MCF 10A (cell line): ENCODE results near the gene AMELX. TPM values are rescaled to one million over a fixed set of nuclear protein-coding genes. Genes with fewer than 3 reads are reported as not detected.

Source experiments
- BruUV-seq: library from RNA; stranded (reverse); fragments of 400-500 nt; replicated peaks from 2 replicates; lab custom pipeline; 2021; lab: Mats Ljungman, UMichigan
- CTCF ChIA-PET: fragments of 300-600 bp; sonication (Branson Sonifier 250); formaldehyde crosslinking; extraction: SDS; loops from one replicate; lab custom pipeline; 2021; ENCODE audit warnings: antibody characterized with exemption, inconsistent platforms; lab: Yijun Ruan, JAX
- POLR2A ChIA-PET: fragments of 300-600, 350-650 bp; sonication (Branson Sonifier 250); formaldehyde crosslinking; extraction: SDS; loops from one replicate; lab custom pipeline; 2020; ENCODE audit warnings: antibody characterized with exemption, inconsistent platforms; lab: Yijun Ruan, JAX
- DNase-seq: peaks from one replicate; pipeline ENCODE4 v3.0.0-alpha.2; 2018; ENCODE audit not compliant: unreplicated experiment
- H3K27ac Mint-ChIP-seq: one replicate; pipeline ENCODE4 v1.8.0; 2022; ENCODE audit warnings: mild to moderate bottlenecking, low read depth, mixed read lengths; ENCODE audit not compliant: unreplicated experiment
- H3K27me3 Mint-ChIP-seq: one replicate; pipeline ENCODE4 v1.8.0; 2022; ENCODE audit warnings: mixed read lengths; ENCODE audit not compliant: insufficient read depth, unreplicated experiment
- H3K36me3 Mint-ChIP-seq: one replicate; pipeline ENCODE4 v1.8.0; 2022; ENCODE audit warnings: mild to moderate bottlenecking, moderate library complexity, mixed read lengths; ENCODE audit not compliant: insufficient read depth, unreplicated experiment
- H3K4me1 Mint-ChIP-seq: one replicate; pipeline ENCODE4 v1.8.0; 2022; ENCODE audit warnings: mixed read lengths; ENCODE audit not compliant: insufficient read depth, unreplicated experiment
- H3K4me3 Mint-ChIP-seq: one replicate; pipeline ENCODE4 v1.8.0; 2022; ENCODE audit warnings: mild to moderate bottlenecking, moderate library complexity, mixed read lengths; ENCODE audit not compliant: unreplicated experiment
- H3K9me3 Mint-ChIP-seq: one replicate; pipeline ENCODE4 v1.8.0; 2022; ENCODE audit warnings: mixed read lengths; ENCODE audit not compliant: unreplicated experiment
- intact Hi-C: fragments of 100-400 bp; cut with micrococcal nuclease; formaldehyde crosslinking; loops from 2 replicates; pipeline ENCODE4 v1.14.1; 2022
- total RNA-seq: library from RNA; stranded (reverse); gene quantifications from 2 replicates; pipeline ENCODE4 v1.2.3, GENCODE V29; 2022
- TF ChIP-seq, protein P1 (sequence below): fragments of 200-600 bp; IDR thresholded peaks from one replicate; pipeline ENCODE4 v1.8.0; 2022; ENCODE audit warnings: antibody characterized with exemption, mild to moderate bottlenecking; ENCODE audit not compliant: unreplicated experiment

The AMELX gene
- total RNA-seq, 1 experiment from 2014 or later, result not detected

DNA sequence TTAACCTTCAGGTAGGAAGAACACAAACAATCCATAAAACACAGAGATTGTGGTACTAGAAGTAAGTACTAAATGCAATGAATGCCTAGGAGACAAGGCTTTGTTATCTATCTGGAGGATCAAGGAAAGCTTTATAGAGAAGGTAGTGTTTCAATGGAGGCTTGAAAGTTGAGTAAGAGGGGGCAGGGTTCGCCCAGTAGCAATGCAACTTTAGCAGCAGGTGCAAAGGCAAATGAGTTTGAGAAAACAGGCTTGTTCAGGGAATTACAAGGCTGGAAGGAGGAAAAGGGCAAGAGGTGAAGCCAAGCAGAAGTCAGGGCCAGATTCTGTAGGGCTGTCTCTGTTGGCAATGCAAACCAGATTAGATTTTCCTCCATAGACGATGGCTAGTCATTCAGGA, 35.5 kb upstream of the AMELX start:
- POLR2A ChIA-PET, result no interaction called here
- TF ChIP-seq, protein P1, sequence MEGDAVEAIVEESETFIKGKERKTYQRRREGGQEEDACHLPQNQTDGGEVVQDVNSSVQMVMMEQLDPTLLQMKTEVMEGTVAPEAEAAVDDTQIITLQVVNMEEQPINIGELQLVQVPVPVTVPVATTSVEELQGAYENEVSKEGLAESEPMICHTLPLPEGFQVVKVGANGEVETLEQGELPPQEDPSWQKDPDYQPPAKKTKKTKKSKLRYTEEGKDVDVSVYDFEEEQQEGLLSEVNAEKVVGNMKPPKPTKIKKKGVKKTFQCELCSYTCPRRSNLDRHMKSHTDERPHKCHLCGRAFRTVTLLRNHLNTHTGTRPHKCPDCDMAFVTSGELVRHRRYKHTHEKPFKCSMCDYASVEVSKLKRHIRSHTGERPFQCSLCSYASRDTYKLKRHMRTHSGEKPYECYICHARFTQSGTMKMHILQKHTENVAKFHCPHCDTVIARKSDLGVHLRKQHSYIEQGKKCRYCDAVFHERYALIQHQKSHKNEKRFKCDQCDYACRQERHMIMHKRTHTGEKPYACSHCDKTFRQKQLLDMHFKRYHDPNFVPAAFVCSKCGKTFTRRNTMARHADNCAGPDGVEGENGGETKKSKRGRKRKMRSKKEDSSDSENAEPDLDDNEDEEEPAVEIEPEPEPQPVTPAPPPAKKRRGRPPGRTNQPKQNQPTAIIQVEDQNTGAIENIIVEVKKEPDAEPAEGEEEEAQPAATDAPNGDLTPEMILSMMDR, result no peak
- H3K27ac Mint-ChIP-seq, result no peak overlapping the region

DNA sequence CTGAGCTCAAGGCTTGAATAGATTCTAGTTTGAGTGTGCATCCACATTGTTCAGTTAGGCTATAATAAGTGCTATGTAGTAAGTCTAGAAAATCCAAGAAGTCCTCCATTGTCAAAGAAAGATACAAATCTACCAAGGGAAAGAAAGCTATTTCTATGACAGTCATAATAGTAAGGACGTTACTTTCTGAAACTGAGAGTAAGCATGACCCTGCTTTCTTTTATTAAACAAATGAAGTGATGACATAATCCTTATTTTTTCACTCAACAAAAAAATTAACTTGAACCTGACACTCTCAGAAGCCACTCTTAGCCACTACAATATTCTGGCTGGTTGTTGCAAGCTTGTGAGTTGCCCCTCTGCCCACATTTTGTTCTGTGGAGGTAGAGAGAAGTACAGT, 33.8 kb upstream of the AMELX start:
- no peaks in the 10 kb centered on the region for H3K9me3 Mint-ChIP-seq
- no TSS peak for BruUV-seq
- H3K36me3 Mint-ChIP-seq, result no peaks in the 10 kb centered on the region
- H3K4me3 Mint-ChIP-seq, result no peak overlapping the region
- CTCF ChIA-PET, result interaction anchor here (0.6 kb wide), 1 partner anchor 8 kb away, joined by 3 read pairs; no protein-coding TSS in a partner anchor
- H3K27me3 Mint-ChIP-seq, result peaks cover 41% of the 10 kb centered on the region
- TF ChIP-seq, protein P1, result no peak
- POLR2A ChIA-PET, result interaction anchor here (0.6 kb wide), 1 partner anchor 176 kb away, joined by 3 read pairs; no protein-coding TSS in a partner anchor
- intact Hi-C loops, result no loop called here
- no peaks in the 10 kb centered on the region for H3K4me1 Mint-ChIP-seq
- DNase-seq, result no peak
- H3K27ac Mint-ChIP-seq, result no peak overlapping the region

More for the DNA sequence above, 35.5 kb upstream of the AMELX start:
- CTCF ChIA-PET, result no interaction called here
- Mint-ChIP-seq H3K27me3 (peaks cover 41% of the 10 kb centered on the region), H3K36me3 (no peaks in the 10 kb centered on the region), H3K4me3 (no peak overlapping the region), H3K4me1 (no peaks in the 10 kb centered on the region), H3K9me3 (no peaks in the 10 kb centered on the region)
- intact Hi-C loops, result no loop called here
- no peak for DNase-seq
- BruUV-seq, result no TSS peak

DNA sequence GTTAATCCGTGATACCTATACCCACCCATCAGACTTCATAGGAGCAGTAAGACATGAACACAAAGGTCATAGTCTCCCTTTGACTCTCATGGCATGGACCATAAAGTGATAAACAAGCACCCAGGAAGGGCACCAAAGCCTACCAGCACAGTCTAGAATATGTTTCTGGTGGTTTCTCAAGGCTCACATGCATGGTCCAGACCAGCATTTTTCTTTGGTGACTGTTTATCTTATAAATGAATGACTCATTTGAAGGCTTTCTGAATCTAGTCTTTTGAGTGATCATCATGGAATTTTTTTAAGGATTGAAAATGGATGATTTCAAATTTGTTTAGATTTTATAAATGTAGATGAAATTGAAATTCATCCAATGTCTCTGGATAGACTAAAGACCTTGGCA, 32.0 kb upstream of the AMELX start:
- H3K36me3 Mint-ChIP-seq, result no peaks in the 10 kb centered on the region
- TF ChIP-seq, protein P1, result no peak
- peaks cover 53% of the 10 kb centered on the region for H3K27me3 Mint-ChIP-seq
- BruUV-seq, result no TSS peak
- intact Hi-C loops, result no loop called here
- ChIA-PET CTCF (no interaction called here), POLR2A (no interaction called here)
- H3K9me3 Mint-ChIP-seq, result no peaks in the 10 kb centered on the region
- DNase-seq, result peak; percentile 24
- no peak overlapping the region for H3K27ac Mint-ChIP-seq
- H3K4me3 Mint-ChIP-seq, result no peak overlapping the region
- H3K4me1 Mint-ChIP-seq, result no peaks in the 10 kb centered on the region

DNA sequence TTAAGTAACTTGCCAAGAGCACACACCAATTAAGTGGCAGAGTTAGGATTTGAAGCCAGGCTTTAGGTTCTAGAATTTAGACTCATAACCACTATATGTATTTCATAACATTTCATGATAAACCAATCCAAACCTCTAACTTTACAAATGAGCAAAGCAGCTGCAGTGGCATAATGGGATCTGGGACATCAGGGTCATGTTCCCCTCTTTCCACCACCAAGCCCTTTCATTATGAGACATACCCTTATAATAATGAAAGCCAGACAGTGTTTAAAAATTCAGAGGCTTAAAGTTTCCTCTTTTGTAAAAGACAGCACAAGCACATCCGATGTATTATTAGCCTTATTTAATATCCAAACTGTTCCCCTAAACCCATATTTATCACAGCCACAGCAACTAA, 28.3 kb upstream of the AMELX start:
- DNase-seq, result no peak
- Mint-ChIP-seq H3K4me1 (no peaks in the 10 kb centered on the region), H3K4me3 (no peak overlapping the region), H3K36me3 (no peaks in the 10 kb centered on the region), H3K27ac (no peak overlapping the region), H3K27me3 (peaks cover 25% of the 10 kb centered on the region), H3K9me3 (no peaks in the 10 kb centered on the region)
- TF ChIP-seq, protein P1, result no peak
- POLR2A ChIA-PET, result no interaction called here
- no TSS peak for BruUV-seq
- intact Hi-C loops, result no loop called here
- CTCF ChIA-PET, result no interaction called here
